Measurements from ENCODE around the gene DNAAF5. TPM values are rescaled to one million over a fixed set of nuclear protein-coding genes. Genes with fewer than 3 reads are reported as not detected.

DNAAF5 gene
- total and polyA plus RNA-seq, 3 donors from 2014 or later, result 21.1 to 67.0 (median 52.6) TPM

GRCh38 chr7:781186-781849 is 54.8 kb downstream of the DNAAF5 start:
- H3K27ac ChIP-seq, result peak overlapping the region in 1 of 2 donors; percentile 59

GRCh38 chr7:781936-782529 is 55.5 kb downstream of the DNAAF5 start:
- no peak for TF ChIP-seq POLR2A (IDR thresholded peaks at IDR 0.05)
- TF ChIP-seq CTCF (IDR thresholded peaks at IDR 0.05), result no peak
- H3K4me1 ChIP-seq, result no peaks in the 10 kb centered on the region
- peak overlapping the region in 1 of 2 donors; percentile 59 for H3K27ac ChIP-seq
- 83 to 88% methylated on average over 78 to 80 of the region's 80 CpGs for WGBS, 2 donors
- peak overlapping the region; percentile 9 to 44 for H3K4me3 ChIP-seq
- intact Hi-C loops (cut with DNase I; ENCODE audit: low total_unique reads), result no loop called here
- no peak for DNase-seq
- H3K36me3 ChIP-seq (ENCODE audit: low read depth, missing control alignments), result no peaks in the 10 kb centered on the region
- no peaks in the 10 kb centered on the region for H3K9me3 ChIP-seq
- no peaks in the 10 kb centered on the region for H3K27me3 ChIP-seq

More at GRCh38 chr7:781186-781849, 54.8 kb downstream of the DNAAF5 start:
- H3K4me1 ChIP-seq, result no peaks in the 10 kb centered on the region
- intact Hi-C loops (cut with DNase I; ENCODE audit: low total_unique reads), result no loop called here
- H3K36me3 ChIP-seq (ENCODE audit: low read depth, missing control alignments), result no peaks in the 10 kb centered on the region
- H3K27me3 ChIP-seq, result no peaks in the 10 kb centered on the region
- 60% methylated on average over 23 of the region's 23 CpGs for WGBS, 2 donors
- H3K4me3 ChIP-seq, result peak overlapping the region in 1 of 2 donors; percentile 44
- H3K9me3 ChIP-seq, result no peaks in the 10 kb centered on the region
- DNase-seq, result peak; percentile 72
- TF ChIP-seq CTCF (IDR thresholded peaks at IDR 0.05), result no peak
- no peak for TF ChIP-seq POLR2A (IDR thresholded peaks at IDR 0.05)

GRCh38 chr7:782718-783449 is 56.4 kb downstream of the DNAAF5 start:
- Histone ChIP-seq H3K4me3 (peak overlapping the region in 1 of 2 donors; percentile 44), H3K9me3 (no peaks in the 10 kb centered on the region), H3K36me3 (ENCODE audit: low read depth, missing control alignments) (no peaks in the 10 kb centered on the region), H3K27me3 (no peaks in the 10 kb centered on the region), H3K27ac (no peak overlapping the region), H3K4me1 (no peaks in the 10 kb centered on the region)
- no peak for TF ChIP-seq CTCF (IDR thresholded peaks at IDR 0.05)
- TF ChIP-seq POLR2A (IDR thresholded peaks at IDR 0.05), result no peak
- no peak for DNase-seq
- intact Hi-C loops (cut with DNase I; ENCODE audit: low total_unique reads), result no loop called here
- 80 to 83% methylated on average over 52 to 55 of the region's 56 CpGs for WGBS, 2 donors

- Histone ChIP-seq H3K4me1 (no peaks in the 10 kb centered on the region), H3K27ac (no peak overlapping the region), H3K9me3 (no peaks in the 10 kb centered on the region), H3K27me3 (no peaks in the 10 kb centered on the region), H3K36me3 (ENCODE audit: low read depth, missing control alignments) (no peaks in the 10 kb centered on the region), H3K4me3 (no peak overlapping the region)
- intact Hi-C loops (cut with DNase I; ENCODE audit: low total_unique reads), result no loop called here
- 70 to 80% methylated on average over 34 to 36 of the region's 36 CpGs for WGBS, 2 donors
- no peak for DNase-seq
- TF ChIP-seq POLR2A (IDR thresholded peaks at IDR 0.05) (no peak), CTCF (IDR thresholded peaks at IDR 0.05) (no peak)
Measured at GRCh38 chr7:783556-784490, 57.3 kb downstream of the DNAAF5 start.
